Endothelial cell of umbilical vein (primary cell): Measurements from ENCODE around the gene DNAJC8. TPM values are rescaled to one million over a fixed set of nuclear protein-coding genes. Genes with fewer than 3 reads are reported as not detected.

Experiments used
- BruUV-seq: library from RNA; stranded (reverse); fragments of 400-500 nt; replicated peaks from 2 replicates; lab custom pipeline; 2021; lab: Mats Ljungman, UMichigan
- CTCF ChIA-PET: fragments of 300-600, 350-600 bp; sonication (Branson Sonifier 250); formaldehyde crosslinking; loops from one replicate; lab custom pipeline; 2021; ENCODE audit warnings: antibody characterized with exemption, inconsistent platforms; lab: Charles Lee
- POLR2A ChIA-PET: fragments of 300-600, 350-600 bp; sonication (Branson Sonifier 250); formaldehyde crosslinking; loops from one replicate; lab custom pipeline; 2021; ENCODE audit warnings: antibody characterized with exemption, inconsistent platforms; lab: Charles Lee
- DNase-seq: peaks from one replicate; pipeline ENCODE4 v3.0.0-alpha.2; 2011; ENCODE audit warnings: low read depth, low spot score
- FAIRE-seq: peaks from 2 replicates; lab custom pipeline; 2011; peaks lifted over from hg19 to GRCh38; lab: Jason Lieb, UNC
- H2AFZ ChIP-seq: 2 replicates; pipeline ENCODE4 v1.6.0; 2012; ENCODE audit warnings: low read depth, low read length, control low read depth, inconsistent platforms
- H3K27ac ChIP-seq: 2 replicates; pipeline ENCODE4 v1.5.1; 2011; ENCODE audit warnings: low read depth, mild to moderate bottlenecking, control low read depth, low read length, moderate library complexity; ENCODE audit not compliant: insufficient read depth
- H3K27me3 ChIP-seq, 2 experiments: 2 replicates each; pipeline versions ENCODE4 v1.6.0 to v1.6.1; 2011; ENCODE audit warnings: low read length in 2 of 2, mixed read lengths in 1 of 2; ENCODE audit not compliant: control insufficient read depth in 2 of 2, insufficient read depth in 2 of 2
- H3K36me3 ChIP-seq, 2 experiments: 2 replicates in 1 of 2; 3 replicates in 1 of 2; pipeline ENCODE4 v1.5.1; 2011; ENCODE audit warnings: low read length in 2 of 2, mild to moderate bottlenecking in 1 of 2, moderate library complexity in 1 of 2; ENCODE audit not compliant: control insufficient read depth in 2 of 2, insufficient read depth in 2 of 2; ENCODE audit errors: extremely low read depth in 1 of 2
- H3K4me1 ChIP-seq: 3 replicates; pipeline ENCODE4 v1.5.1; 2011; ENCODE audit warnings: mild to moderate bottlenecking, low read length; ENCODE audit not compliant: control insufficient read depth, insufficient read depth; ENCODE audit errors: extremely low read depth
- H3K4me2 ChIP-seq: 2 replicates; pipeline ENCODE4 v1.6.1; 2011; ENCODE audit warnings: low read length, control low read depth, mixed read lengths; ENCODE audit not compliant: insufficient read depth
- H3K4me3 ChIP-seq, 3 experiments: fragments of 200-600 bp in 1 of 3; sonication (generic), shearing (Covaris generic) in 1 of 3; replicated peaks in 1 of 3; 2 replicates each; pipeline ENCODE4 v1.5.1; 2011 to 2016; ENCODE audit warnings: control low read depth in 3 of 3, low read length in 3 of 3, mild to moderate bottlenecking in 2 of 3, inconsistent platforms in 1 of 3, low read depth in 1 of 3, moderate library complexity in 1 of 3; ENCODE audit not compliant: insufficient read depth in 1 of 3
- H3K79me2 ChIP-seq: 2 replicates; pipeline ENCODE4 v1.6.0; 2012; ENCODE audit warnings: low read length, inconsistent platforms; ENCODE audit not compliant: control insufficient read depth, insufficient read depth
- H3K9ac ChIP-seq: replicated peaks from 2 replicates; pipeline ENCODE3; 2011; ENCODE audit warnings: low read length, control low read depth; ENCODE audit not compliant: insufficient read depth; ENCODE audit errors: extremely low read depth
- H3K9me1 ChIP-seq: replicated peaks from 3 replicates; pipeline ENCODE4 v1.6.0; 2011; ENCODE audit warnings: mild to moderate bottlenecking, low read length; ENCODE audit not compliant: control insufficient read depth, insufficient read depth; ENCODE audit errors: extremely low read depth
- H3K9me3 ChIP-seq: replicated peaks from 2 replicates; pipeline ENCODE4 v1.5.1; 2012; ENCODE audit warnings: low read length, inconsistent platforms; ENCODE audit not compliant: control insufficient read depth, insufficient read depth
- H4K20me1 ChIP-seq: replicated peaks from 2 replicates; pipeline ENCODE3; 2011; ENCODE audit warnings: mild to moderate bottlenecking, low read length; ENCODE audit not compliant: control insufficient read depth, insufficient read depth; ENCODE audit errors: extremely low read depth
- EZH2 ChIP-seq: IDR thresholded peaks from 2 replicates; pipeline ENCODE4 v1.6.1; 2012; ENCODE audit warnings: borderline replicate concordance, low read depth, mild to moderate bottlenecking, moderate library complexity, low read length, inconsistent platforms; ENCODE audit not compliant: severe bottlenecking
- FOS ChIP-seq: IDR thresholded peaks from 2 replicates; pipeline ENCODE4 v1.6.1; 2011; ENCODE audit warnings: mild to moderate bottlenecking, low read length, moderate library complexity, borderline replicate concordance; ENCODE audit not compliant: insufficient read depth
- GATA2 ChIP-seq: IDR thresholded peaks from 2 replicates; pipeline ENCODE4 v1.7.0; 2011; ENCODE audit warnings: low read depth, mild to moderate bottlenecking, moderate library complexity, mixed read lengths, low read length; ENCODE audit not compliant: insufficient read length, insufficient read depth
- JUN ChIP-seq: IDR thresholded peaks from 2 replicates; pipeline ENCODE4 v1.6.1; 2011; ENCODE audit warnings: borderline replicate concordance, low read depth; ENCODE audit not compliant: insufficient read length, insufficient read depth
- MYC ChIP-seq: IDR thresholded peaks from one replicate; pipeline ENCODE4 v1.6.1; 2011; ENCODE audit warnings: mild to moderate bottlenecking, low read depth, low read length
- POLR2A ChIP-seq: IDR thresholded peaks from 2 replicates; pipeline ENCODE4 v1.6.1; 2012; ENCODE audit warnings: low read depth, mild to moderate bottlenecking, control low read depth, low read length
- POLR2AphosphoS5 ChIP-seq: IDR thresholded peaks from 2 replicates; pipeline ENCODE4 v1.6.1; 2012; ENCODE audit warnings: low read depth, mild to moderate bottlenecking, control low read depth, low read length, moderate library complexity; ENCODE audit not compliant: insufficient read depth
- dilution Hi-C: fragments of 300-500 bp; cut with MboI; formaldehyde crosslinking; loops from one replicate; pipeline ENCODE4 v1.15.0; 2019; ENCODE audit warnings: low sequenced_read_pairs; ENCODE audit not compliant: extremely low pct_ligation_motif_present
- intact Hi-C: fragments of 100-400 bp; cut with micrococcal nuclease; formaldehyde crosslinking; loops from one replicate; pipeline ENCODE4 v1.10.0; 2022
- polyA plus RNA-seq, 4 experiments: library from polyadenylated mRNA; depleted of rRNA in 3 of 4; stranded (reverse) in 3 of 4; unstranded in 1 of 4; fragments of >200 nt; gene quantifications; 2 replicates each; pipeline versions ENCODE4 v1.2.1 to v1.2.3, GENCODE V29; 2011 to 2012; ENCODE audit warnings: missing spikeins in 1 of 4
- total RNA-seq: library from RNA; stranded (reverse); gene quantifications from 2 replicates; pipeline ENCODE4 v1.2.3, GENCODE V29; 2021
- TF ChIP-seq, protein P1 (sequence below): IDR thresholded peaks from 2 replicates; pipeline ENCODE4 v1.6.1; 2011; ENCODE audit not compliant: insufficient read depth, insufficient read length
- TF ChIP-seq, protein P2 (sequence below), 2 donors: IDR thresholded peaks; 1 replicate in 1 of 2; 2 replicates in 1 of 2; pipeline ENCODE4 v1.5.1; 2011; ENCODE audit warnings: low read length in 2 of 2, mild to moderate bottlenecking in 2 of 2, moderate library complexity in 2 of 2, control low read depth in 1 of 2, inconsistent platforms in 1 of 2, low read depth in 1 of 2; ENCODE audit not compliant: insufficient read depth in 1 of 2; ENCODE audit errors: extremely low read depth in 1 of 2

DNAJC8 gene
- total and polyA plus RNA-seq, 2 donors (not counting 3 experiments of a cell fraction or from before 2014, with no cell fraction given): 71.0 to 106 TPM

DNA sequence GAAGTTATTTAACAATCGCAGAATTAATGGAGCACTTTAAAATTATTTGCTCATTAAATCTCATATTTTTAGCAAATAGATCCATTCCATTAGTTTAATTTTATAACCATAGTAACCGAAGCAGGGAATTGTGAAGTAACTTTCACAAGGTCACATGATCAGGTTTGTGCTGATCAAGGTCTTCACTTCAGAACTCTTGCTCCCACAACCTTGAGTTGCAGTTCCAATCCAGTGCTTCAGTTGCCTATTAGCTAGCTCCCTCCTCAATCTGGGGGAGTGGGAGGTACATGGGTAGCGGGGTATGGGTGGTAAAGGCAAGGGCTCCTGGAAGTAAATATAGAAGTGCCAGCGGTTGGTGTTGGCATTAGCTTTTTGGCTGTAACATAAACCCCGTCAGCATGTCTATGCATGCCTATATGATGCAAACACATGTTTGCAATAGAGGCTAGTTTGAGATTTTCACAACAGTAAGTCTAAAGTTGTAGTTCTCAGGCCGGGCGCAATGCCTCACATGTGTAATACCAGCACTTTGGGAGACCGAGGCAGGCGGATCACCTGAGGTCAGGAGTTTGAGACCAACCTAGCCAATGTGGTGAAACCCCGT, 8.9 kb upstream of the DNAJC8 start:
- Histone ChIP-seq H3K9ac (no peak overlapping the region), H4K20me1 (no peaks in the 10 kb centered on the region), H2AFZ (no peak overlapping the region), H3K27ac (no peak overlapping the region), H3K79me2 (peaks cover 13% of the 10 kb centered on the region), H3K27me3 (no peaks in the 10 kb centered on the region), H3K9me3 (no peaks in the 10 kb centered on the region), H3K4me3 (no peak overlapping the region), H3K36me3 (peaks cover 0 to 4% of the 10 kb centered on the region in 2 experiments), H3K4me2 (no peak overlapping the region), H3K9me1 (no peaks in the 10 kb centered on the region), H3K4me1 (peaks cover 16% of the 10 kb centered on the region)
- DNase-seq: no peak
- BruUV-seq: no TSS peak
- ChIA-PET POLR2A (interaction anchor here (0.5 kb wide), 1 partner anchor 22 kb away, joined by 4 read pairs; no protein-coding TSS in a partner anchor), CTCF (no interaction called here)
- TF ChIP-seq POLR2AphosphoS5 (no peak), JUN (no peak), POLR2A (no peak), MYC (no peak), EZH2 (no peak), GATA2 (no peak), FOS (no peak)
- TF ChIP-seq, protein P1, sequence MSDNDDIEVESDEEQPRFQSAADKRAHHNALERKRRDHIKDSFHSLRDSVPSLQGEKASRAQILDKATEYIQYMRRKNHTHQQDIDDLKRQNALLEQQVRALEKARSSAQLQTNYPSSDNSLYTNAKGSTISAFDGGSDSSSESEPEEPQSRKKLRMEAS: no peak
- TF ChIP-seq, protein P2, sequence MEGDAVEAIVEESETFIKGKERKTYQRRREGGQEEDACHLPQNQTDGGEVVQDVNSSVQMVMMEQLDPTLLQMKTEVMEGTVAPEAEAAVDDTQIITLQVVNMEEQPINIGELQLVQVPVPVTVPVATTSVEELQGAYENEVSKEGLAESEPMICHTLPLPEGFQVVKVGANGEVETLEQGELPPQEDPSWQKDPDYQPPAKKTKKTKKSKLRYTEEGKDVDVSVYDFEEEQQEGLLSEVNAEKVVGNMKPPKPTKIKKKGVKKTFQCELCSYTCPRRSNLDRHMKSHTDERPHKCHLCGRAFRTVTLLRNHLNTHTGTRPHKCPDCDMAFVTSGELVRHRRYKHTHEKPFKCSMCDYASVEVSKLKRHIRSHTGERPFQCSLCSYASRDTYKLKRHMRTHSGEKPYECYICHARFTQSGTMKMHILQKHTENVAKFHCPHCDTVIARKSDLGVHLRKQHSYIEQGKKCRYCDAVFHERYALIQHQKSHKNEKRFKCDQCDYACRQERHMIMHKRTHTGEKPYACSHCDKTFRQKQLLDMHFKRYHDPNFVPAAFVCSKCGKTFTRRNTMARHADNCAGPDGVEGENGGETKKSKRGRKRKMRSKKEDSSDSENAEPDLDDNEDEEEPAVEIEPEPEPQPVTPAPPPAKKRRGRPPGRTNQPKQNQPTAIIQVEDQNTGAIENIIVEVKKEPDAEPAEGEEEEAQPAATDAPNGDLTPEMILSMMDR (IDR thresholded peaks at IDR 0.05; ENCODE audit: extremely low read depth in 1 of 2, insufficient read depth in 1 of 2, low read depth in 1 of 2, low read length in 2 of 2): no peak
- intact Hi-C loops: no loop called here
- no peak for FAIRE-seq
- dilution Hi-C loops: no loop called here
